Measurements from ENCODE around the gene ASB8. TPM values are rescaled to one million over a fixed set of nuclear protein-coding genes. Genes with fewer than 3 reads are reported as not detected.
A peak's percentile ranks its signal among the peaks of the same experiment; 100 is the strongest.
"Not testable (repeated sequence)": the region's sequence is repeated elsewhere in the genome, so short reads cannot be mapped to it uniquely, and the experiment has no call there.

The ASB8 gene
- total RNA-seq, 1 experiment from 2014 or later, result 20.5 TPM

DNA sequence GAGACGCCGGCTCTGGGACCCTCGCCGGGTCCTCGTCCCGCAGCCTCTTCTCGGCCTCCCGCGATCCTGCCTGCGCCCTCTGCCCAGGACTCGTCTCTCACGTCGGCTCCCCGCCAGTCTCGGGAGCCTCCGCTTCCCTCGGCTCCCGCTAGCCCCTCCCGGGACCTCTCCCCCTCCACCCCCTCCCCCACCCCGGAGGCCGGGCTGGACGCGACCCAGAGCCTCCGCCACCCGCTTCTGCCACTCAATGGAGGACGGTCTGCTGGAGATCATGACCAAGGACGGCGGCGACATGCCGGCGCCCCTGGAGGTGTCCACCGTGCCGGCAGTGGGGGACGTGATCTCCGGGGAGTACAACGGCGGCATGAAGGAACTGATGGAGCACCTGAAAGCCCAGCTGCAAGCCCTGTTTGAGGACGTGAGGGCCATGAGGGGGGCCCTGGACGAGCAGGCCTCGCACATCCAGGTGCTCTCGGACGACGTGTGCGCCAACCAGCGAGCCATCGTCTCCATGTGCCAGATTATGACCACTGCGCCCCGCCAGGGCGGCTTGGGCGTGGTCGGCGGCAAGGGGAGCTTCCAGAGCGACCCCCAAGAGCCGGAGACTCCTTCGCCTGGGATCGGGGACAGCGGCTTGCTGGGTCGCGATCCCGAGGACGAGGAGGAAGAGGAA, 26.7 kb upstream of the ASB8 start:
- no peak for DNase-seq (ENCODE audit: extremely low read depth, low read depth)

DNA sequence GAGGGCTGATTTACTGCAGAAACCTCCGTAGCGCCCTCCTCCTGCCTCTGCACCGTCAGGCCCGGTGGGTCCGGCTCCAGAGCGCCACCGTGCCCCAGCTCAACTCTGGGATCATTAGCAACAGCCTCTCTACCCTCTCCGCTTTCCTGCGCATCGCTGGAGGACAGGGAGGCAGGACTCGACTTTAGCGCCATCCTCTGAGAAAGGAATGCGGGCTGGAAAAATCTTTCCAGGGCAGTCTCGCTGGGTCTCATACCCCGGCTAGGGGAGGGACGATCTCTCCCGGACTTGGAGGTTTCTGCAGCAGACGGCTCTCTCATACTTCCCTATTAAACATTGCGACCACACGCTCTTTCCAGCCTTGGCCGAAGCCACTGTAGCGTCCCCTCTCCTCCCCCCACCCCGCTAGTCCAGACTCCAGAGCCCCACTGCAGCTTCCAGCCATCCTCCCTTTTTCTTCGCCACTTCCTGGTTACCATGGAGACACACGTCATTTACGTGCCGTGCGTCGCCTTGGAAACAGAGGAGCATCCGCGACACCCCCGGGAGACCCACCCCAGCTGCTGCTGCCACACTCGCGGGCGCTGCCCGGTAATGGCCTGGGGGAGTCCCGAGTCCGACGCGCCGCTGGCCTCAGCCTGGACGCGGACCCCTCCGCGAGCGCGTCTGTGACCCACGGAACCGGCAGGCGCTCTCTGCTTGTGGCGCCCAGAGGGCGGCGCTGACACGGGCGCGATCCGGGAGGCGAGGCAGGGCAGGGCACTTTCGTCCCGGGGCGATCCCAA, 26.0 kb upstream of the ASB8 start, which contains the start of gene CCDC184:
CCDC184 (plus strand) TSS at position 554 of the 785 bp plus-strand sequence. CDS start 479 bp downstream, outside the sequence.
- DNase-seq (ENCODE audit: extremely low read depth, low read depth), result peak; percentile 73

DNA sequence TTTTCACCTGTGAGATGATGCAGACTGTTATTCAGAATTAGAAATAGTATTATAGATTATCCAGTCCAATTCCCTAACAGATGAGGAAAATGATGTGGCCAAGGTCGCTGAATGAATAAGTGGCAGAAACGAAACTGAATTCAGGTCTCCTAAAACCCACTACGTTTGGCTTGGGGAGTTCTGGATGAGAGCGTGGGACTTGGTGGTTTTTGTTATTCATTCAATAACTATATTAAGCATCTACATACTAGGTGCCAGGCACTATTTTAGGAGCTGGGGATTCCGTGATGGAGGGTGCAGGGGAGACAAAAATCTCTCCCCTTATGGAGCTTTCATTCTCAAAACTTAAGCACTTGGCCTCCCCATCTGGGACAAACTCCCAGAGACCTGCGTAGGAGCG, 25.3 kb upstream of the ASB8 start:
- DNase-seq (ENCODE audit: extremely low read depth, low read depth), result no peak

GRCh38 chr12:48180857-48181495, 23.7 kb upstream of the ASB8 start:
- DNase-seq (ENCODE audit: extremely low read depth, low read depth), result no peak

- no peak for DNase-seq (ENCODE audit: extremely low read depth, low read depth)
These were observed 23.1 kb upstream of the ASB8 start for GRCh38 chr12:48180424-48180823.

GRCh38 chr12:48179466-48179865, 22.2 kb upstream of the ASB8 start:
- no peak for DNase-seq (ENCODE audit: extremely low read depth, low read depth)

GRCh38 chr12:48177982-48178381, 20.7 kb upstream of the ASB8 start:
- DNase-seq (ENCODE audit: extremely low read depth, low read depth), result no peak

GRCh38 chr12:48176417-48176751, 19.1 kb upstream of the ASB8 start:
- no peak for DNase-seq (ENCODE audit: extremely low read depth, low read depth)

DNA sequence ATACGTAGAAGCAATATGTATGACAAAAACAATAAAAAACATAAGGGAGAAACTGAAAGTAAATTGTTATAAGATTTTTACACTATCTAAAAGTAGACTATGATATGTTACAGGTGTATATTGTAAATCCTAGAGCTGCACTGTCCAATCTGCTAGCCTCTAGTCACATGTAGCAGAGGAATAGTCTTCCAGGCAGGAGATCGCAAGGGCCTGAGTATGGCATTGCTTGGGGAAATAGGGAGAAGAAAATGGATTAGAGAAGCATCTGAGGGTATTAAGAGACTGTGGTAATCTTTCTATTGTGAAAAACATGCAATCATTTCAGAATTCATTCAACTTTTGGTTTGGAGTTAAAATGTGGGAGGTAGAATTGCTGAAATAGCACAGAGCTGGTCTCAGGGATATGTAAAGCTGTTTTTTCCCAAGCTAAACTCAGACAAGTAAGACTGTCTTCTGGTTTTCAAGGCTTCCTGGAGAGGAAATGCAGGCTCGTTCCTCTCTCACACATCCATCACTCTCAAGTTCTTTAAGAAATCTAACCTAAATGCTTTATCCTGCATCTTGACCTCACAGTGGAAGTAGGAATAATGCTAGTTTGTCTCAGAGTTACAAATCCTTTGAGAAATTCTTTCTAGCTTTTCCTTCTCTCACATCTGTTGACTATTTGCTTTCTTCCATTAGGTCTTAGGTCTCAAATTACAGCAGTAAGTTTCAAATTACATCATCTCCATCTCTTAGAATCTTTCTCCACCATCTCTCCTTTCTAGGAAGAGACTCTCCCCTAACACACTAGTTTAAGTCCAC, 18.5 kb upstream of the ASB8 start:
- no peak for DNase-seq (ENCODE audit: extremely low read depth, low read depth)

DNA sequence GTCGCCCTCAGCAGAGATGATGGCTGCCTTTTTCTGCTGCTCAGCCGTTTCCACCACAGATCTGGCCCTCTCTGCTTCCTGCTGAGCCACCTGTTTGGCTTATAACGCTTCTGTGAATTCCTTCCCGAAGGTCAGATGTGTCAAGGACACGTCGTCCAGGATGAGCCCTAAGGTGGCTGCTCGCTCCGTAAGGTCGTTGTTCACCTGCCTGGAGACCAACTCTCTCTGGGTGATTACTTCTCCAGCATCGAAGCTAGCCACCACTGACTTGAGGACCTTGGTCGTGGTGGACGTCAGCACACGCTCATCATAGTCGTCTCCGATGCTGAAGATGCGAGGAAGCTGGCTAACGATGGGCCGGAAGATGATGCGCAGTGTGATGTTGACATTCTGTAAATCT, 11.7 kb upstream of the ASB8 start:
- no peak for DNase-seq (ENCODE audit: extremely low read depth, low read depth)

GRCh38 chr12:48165089-48165981, 8.0 kb upstream of the ASB8 start:
- peak; percentile 54 for DNase-seq (ENCODE audit: extremely low read depth, low read depth)

DNA sequence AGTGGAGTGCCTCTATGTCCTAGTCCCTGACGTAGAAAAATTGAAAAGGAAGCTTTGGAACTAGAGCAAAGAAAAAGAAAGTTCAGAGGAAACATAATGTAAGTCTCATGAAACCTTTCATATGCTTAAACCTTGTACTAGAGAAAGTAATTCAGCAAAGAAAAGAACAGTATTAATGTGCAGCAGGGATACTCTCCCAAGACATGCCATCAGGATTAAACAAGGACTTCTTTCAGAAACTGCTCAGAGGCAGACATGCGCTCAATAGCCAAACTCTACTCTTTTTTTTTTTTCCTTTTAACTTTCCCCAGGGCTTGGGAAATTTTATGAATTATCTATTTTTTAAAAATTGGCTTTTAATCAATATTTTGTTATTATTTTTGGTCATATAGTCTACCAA, 7.1 kb upstream of the ASB8 start:
- no peak for DNase-seq (ENCODE audit: extremely low read depth, low read depth)

DNA sequence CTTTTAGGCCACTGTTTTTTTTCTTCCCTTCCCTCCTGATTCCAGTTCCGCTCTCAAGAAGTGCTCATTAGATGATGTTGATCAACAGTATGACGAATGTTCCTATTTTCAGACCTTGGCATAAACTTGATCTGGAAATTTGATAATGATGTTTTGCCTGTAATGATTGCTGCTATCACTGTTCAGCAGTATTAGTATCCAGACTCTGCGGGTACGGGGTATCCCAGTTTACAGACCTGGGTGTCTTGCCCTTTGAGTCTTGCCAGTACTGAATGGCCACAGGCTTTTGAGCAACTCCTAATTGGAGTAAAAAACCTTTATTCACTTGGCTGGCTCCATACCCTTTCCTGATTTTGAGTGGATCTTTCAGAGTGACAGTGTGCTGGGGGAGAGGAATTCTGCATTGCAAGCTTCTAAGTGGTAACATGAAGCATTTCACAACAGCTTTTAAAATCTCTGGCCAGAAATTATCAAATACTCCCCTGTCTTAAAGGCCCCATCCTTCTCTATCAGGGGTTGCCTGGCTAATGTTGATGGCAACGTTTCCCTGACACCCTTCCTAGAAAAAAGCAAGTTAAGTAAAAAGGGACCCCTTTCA, 5.9 kb upstream of the ASB8 start:
- no peak for DNase-seq (ENCODE audit: extremely low read depth, low read depth)

DNA sequence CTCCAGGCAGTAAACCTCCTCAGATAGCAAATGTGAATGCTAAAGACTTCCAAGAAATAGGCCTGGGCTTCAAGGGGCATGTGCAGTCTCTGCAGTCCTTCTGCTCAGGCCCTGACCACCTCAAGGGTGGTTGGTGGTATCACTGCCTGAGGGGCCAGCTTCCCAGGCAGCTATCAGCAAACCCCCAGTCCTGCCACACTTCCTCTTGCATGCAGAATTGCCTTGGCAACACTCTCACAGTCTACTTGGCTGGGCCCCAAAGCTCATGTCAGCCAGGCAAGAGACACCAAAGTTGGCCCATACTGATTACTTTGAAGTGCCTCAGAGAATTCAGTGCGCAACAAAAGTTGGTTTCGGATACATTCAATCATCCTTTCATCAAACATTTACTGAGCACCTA, 3.5 kb upstream of the ASB8 start:
- no peak for DNase-seq (ENCODE audit: extremely low read depth, low read depth)

- no peak for DNase-seq (ENCODE audit: extremely low read depth, low read depth)
These were observed 2.7 kb upstream of the ASB8 start for GRCh38 chr12:48160046-48160445.

GRCh38 chr12:48157889-48158370, 615 bp upstream of the ASB8 start:
- no peak for DNase-seq (ENCODE audit: extremely low read depth, low read depth)

DNA sequence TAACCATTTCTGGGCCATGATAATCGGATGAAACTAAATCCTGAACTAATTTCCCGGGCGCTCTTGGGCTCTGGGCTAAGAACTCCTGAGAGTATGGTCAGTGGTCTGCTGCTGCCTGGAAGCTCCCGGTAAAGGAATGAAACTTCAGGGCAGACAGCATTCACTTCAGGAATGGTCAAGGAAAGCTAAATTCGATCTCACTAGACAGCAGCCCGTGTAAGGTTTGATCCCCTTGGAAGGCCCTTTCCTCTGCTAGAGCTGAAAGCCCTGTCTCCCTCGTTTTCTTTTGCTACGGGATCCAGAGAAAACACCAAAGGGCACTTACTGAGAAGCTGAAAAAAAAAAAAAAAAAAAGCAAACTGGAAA, 680 bp downstream of the ASB8 start:
- DNase-seq (ENCODE audit: extremely low read depth, low read depth), result no peak

DNA sequence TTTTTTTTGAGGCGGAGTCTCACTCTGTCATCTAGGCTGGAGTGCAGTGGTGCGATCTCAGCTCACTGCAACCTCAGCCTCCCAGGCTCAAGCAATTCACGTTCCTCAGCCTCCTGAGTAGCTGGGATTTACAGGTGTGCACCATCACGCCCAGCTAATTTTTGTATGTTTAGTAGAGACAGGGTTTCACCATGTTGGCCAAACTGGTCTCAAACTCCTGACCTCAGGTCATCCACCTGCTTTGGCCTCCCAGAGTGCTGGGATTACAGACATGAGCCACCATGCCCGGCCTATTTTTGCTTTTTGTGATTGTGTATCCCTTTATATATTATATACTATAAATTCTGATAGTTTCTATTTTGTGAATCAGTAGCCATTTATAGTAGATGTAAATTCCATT, 1.5 kb downstream of the ASB8 start:
- not testable (repeated sequence) for DNase-seq (ENCODE audit: extremely low read depth, low read depth)

DNA sequence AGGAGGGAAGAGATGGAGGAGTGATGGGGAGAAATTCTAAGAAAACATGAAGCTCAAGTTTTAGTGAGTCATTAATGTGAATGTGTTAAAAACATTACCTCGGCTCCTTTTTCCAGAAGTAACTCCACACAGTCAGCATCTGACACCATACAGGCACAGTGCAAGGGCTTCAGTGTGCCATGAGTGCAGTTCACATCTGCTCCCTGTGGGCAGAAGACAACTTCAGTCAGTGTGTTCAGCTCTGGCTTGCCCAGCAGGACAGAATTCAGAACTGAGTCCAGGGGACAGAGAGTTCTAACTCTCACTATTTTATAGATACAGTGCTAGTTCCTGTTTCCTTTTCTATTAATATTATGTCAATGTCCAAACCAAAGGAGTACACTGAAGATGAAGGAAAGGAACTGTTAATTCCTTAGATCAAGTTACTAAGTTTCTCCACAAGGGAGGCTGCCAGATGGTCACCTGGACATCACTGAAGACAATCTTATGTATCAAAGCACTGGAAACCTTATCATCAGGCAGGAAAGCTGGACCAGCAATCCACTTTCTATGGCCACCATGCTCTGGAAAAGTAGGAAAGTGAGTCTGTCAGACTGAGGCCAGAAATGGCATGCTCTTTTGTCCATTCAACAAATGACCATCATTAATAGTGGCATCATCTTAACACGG, 6.1 kb downstream of the ASB8 start:
- DNase-seq (ENCODE audit: extremely low read depth, low read depth), result no peak

Data from NCI-H460 (cell line).